Natural killer cell (primary cell): ENCODE results near the gene PPP2CA. TPM values are rescaled to one million over a fixed set of nuclear protein-coding genes. Genes with fewer than 3 reads are reported as not detected.

Experiments used
- ATAC-seq, 3 donors: fragments of 150-1000 bp in 2 of 3; fragments of 200-7000 bp in 1 of 3; cut with Tn5 transposase; 1 replicate in 1 of 3; 2 replicates in 2 of 3; pipeline ENCODE4 v1.10.0; 2021; ENCODE audit warnings: mild to moderate bottlenecking in 2 of 3, moderate library complexity in 2 of 3
- DNase-seq, 2 donors: peaks; one replicate each; pipeline versions ENCODE4 v3.0.0 to v3.0.0-alpha.2; 2013 to 2021; ENCODE audit warnings: mixed read lengths in 1 of 2
- H3K27ac ChIP-seq: one replicate; pipeline ENCODE4 v1.5.1; 2013; ENCODE audit warnings: mild to moderate bottlenecking, low read length
- H3K27me3 ChIP-seq: one replicate; pipeline ENCODE4 v1.6.1; 2013; ENCODE audit warnings: low read length; ENCODE audit not compliant: control insufficient read depth, insufficient read depth
- H3K36me3 ChIP-seq: one replicate; pipeline ENCODE4 v1.6.1; 2013; ENCODE audit warnings: low read length; ENCODE audit not compliant: control insufficient read depth, insufficient read depth
- H3K4me1 ChIP-seq: one replicate; pipeline ENCODE4 v1.6.1; 2013; ENCODE audit warnings: low read length; ENCODE audit not compliant: control insufficient read depth, insufficient read depth
- H3K4me3 ChIP-seq: one replicate; pipeline ENCODE4 v1.5.1; 2013; ENCODE audit warnings: low read length
- H3K9me3 ChIP-seq: one replicate; pipeline ENCODE4 v1.6.1; 2013; ENCODE audit warnings: low read length; ENCODE audit not compliant: control insufficient read depth, insufficient read depth
- H3K27ac Mint-ChIP-seq, 2 donors: one replicate each; pipeline ENCODE4 v1.8.0; 2022; ENCODE audit warnings: mild to moderate bottlenecking in 2 of 2, mixed read lengths in 2 of 2, moderate library complexity in 1 of 2
- H3K27me3 Mint-ChIP-seq, 2 donors: one replicate each; pipeline ENCODE4 v1.8.0; 2022; ENCODE audit warnings: low read depth in 2 of 2, mixed read lengths in 2 of 2
- H3K36me3 Mint-ChIP-seq: one replicate; pipeline ENCODE4 v1.8.0; 2022; ENCODE audit warnings: mixed read lengths
- H3K4me1 Mint-ChIP-seq, 2 donors: one replicate each; pipeline ENCODE4 v1.8.0; 2022; ENCODE audit warnings: mixed read lengths in 2 of 2
- H3K4me3 Mint-ChIP-seq: one replicate; pipeline ENCODE4 v1.8.0; 2022; ENCODE audit warnings: mild to moderate bottlenecking, moderate library complexity, mixed read lengths
- H3K9me3 Mint-ChIP-seq, 2 donors: one replicate each; pipeline ENCODE4 v1.8.0; 2022; ENCODE audit warnings: mixed read lengths in 2 of 2
- CTCF ChIP-seq: fragments of 200-600 bp; IDR thresholded peaks from one replicate; pipeline ENCODE4 v1.8.0; 2022; ENCODE audit warnings: antibody characterized with exemption
- WGBS: methylation state at CpG from one replicate; pipeline ENCODE4 v1.1.7; 2013; ENCODE audit warnings: missing lambda C conversion rate; ENCODE audit not compliant: insufficient coverage; 5-methylcytosine and 5-hydroxymethylcytosine counted together
- intact Hi-C: fragments of 100-400 bp; cut with micrococcal nuclease; formaldehyde crosslinking; loops from one replicate; pipeline ENCODE4 v1.14.2; 2022
- total RNA-seq, 4 donors: library from RNA; stranded (reverse); fragments of 120-200 nt in 1 of 4; gene quantifications; one replicate each; pipeline versions ENCODE4 v1.2.3 to v1.2.4, GENCODE V29; 2013 to 2022

PPP2CA gene
- total RNA-seq, 3 donors from 2014 or later (not counting 1 experiment from before 2014, with no cell fraction given), result 188 to 205 (median 191) TPM

DNA sequence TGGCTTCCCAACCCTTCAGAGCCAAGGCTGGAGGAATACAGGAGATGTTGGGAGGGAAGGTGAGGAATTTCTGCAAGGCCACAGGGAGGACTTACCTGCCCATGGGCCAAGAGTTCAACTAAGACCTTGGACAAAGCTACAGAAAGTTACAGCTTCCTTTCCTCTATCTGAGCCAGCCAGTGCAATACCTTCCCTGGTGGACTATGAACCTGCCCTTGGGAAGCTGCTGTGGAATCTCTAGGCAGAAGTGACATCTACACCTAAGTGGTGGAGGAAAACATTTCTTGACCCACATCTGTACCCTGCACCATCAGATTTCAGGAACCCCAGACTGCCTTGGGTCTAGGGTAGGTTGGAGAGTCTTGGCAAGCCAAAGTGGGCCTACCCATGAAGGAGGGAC, 42.4 kb downstream of the PPP2CA start:
- H3K27ac ChIP-seq, result no peak overlapping the region
- no peak overlapping the region for H3K27ac Mint-ChIP-seq

GRCh38 chr5:134178096-134178419, 47.8 kb downstream of the PPP2CA start:
- TF ChIP-seq CTCF, result no peak
- Mint-ChIP-seq H3K27ac (peak overlapping the region; percentile 92 to 97), H3K4me3 (peak overlapping the region; percentile 89), H3K4me1 (peaks cover 28 to 29% of the 10 kb centered on the region in 2 donors), H3K9me3 (no peaks in the 10 kb centered on the region), H3K36me3 (no peaks in the 10 kb centered on the region), H3K27me3 (no peaks in the 10 kb centered on the region)
- Histone ChIP-seq H3K27me3 (no peaks in the 10 kb centered on the region), H3K4me3 (no peak overlapping the region), H3K36me3 (peaks cover 4% of the 10 kb centered on the region), H3K27ac (no peak overlapping the region), H3K9me3 (no peaks in the 10 kb centered on the region), H3K4me1 (peaks cover 12% of the 10 kb centered on the region)
- DNase-seq (no peak), ATAC-seq (no peak)
- WGBS, result 77% methylated on average over 2 of the region's 3 CpGs
- intact Hi-C loops, result loop anchor here (5.0 kb wide), 1 partner anchor 194 kb away; the partner anchor contains the start of gene UBE2B

More for the DNA sequence above, 42.4 kb downstream of the PPP2CA start:
- no peaks in the 10 kb centered on the region for H3K4me1 Mint-ChIP-seq
- no peak overlapping the region for H3K4me3 ChIP-seq
- no peaks in the 10 kb centered on the region for H3K27me3 Mint-ChIP-seq
- no peaks in the 10 kb centered on the region for H3K36me3 ChIP-seq
- ATAC-seq (no peak), DNase-seq (no peak)
- H3K9me3 Mint-ChIP-seq, result no peaks in the 10 kb centered on the region
- intact Hi-C loops, result no loop called here
- no peaks in the 10 kb centered on the region for H3K9me3 ChIP-seq
- no peaks in the 10 kb centered on the region for H3K36me3 Mint-ChIP-seq
- H3K4me1 ChIP-seq, result no peaks in the 10 kb centered on the region
- no peaks in the 10 kb centered on the region for H3K27me3 ChIP-seq
- no peak for TF ChIP-seq CTCF
- H3K4me3 Mint-ChIP-seq, result no peak overlapping the region

GRCh38 chr5:134177369-134178095, 48.3 kb downstream of the PPP2CA start:
- intact Hi-C loops, result loop anchor here (2.0 to 5.0 kb wide), 2 partner anchors 49 to 195 kb away; partner anchors contain the start of genes PPP2CA and UBE2B
- Histone ChIP-seq H3K36me3 (peaks cover 5% of the 10 kb centered on the region), H3K4me3 (peak overlapping the region; percentile 100), H3K27ac (peak overlapping the region; percentile 99), H3K9me3 (no peaks in the 10 kb centered on the region), H3K4me1 (peaks cover 12% of the 10 kb centered on the region), H3K27me3 (no peaks in the 10 kb centered on the region)
- peak overlapping the region; percentile 89 for H3K4me3 Mint-ChIP-seq
- H3K36me3 Mint-ChIP-seq, result peaks cover under 1% of the 10 kb centered on the region
- TF ChIP-seq CTCF, result no peak
- 42% methylated on average over 27 of the region's 29 CpGs for WGBS
- peak overlapping the region; percentile 92 to 97 for H3K27ac Mint-ChIP-seq
- no peaks in the 10 kb centered on the region for H3K9me3 Mint-ChIP-seq
- H3K27me3 Mint-ChIP-seq, result no peaks in the 10 kb centered on the region
- ATAC-seq (peak in 2 of 3 donors; percentile 14 to 19), DNase-seq (peak in 1 of 2 donors; percentile 54)
- peaks cover 28 to 29% of the 10 kb centered on the region in 2 donors for H3K4me1 Mint-ChIP-seq
